Keratinocyte (primary cell): ENCODE results near the gene MIS18A. TPM values are rescaled to one million over a fixed set of nuclear protein-coding genes. Genes with fewer than 3 reads are reported as not detected.

ENCODE experiments used
- DNase-seq: peaks from one replicate; pipeline ENCODE4 v3.0.0-alpha.2; 2011; ENCODE audit warnings: low read depth, missing footprints, low spot score
- FAIRE-seq: peaks from 2 replicates; lab custom pipeline; 2011; peaks lifted over from hg19 to GRCh38; lab: Jason Lieb, UNC
- H2AFZ ChIP-seq: 2 replicates; pipeline ENCODE4 v1.6.0; 2012; ENCODE audit warnings: low read length, control low read depth, inconsistent platforms; ENCODE audit not compliant: control insufficient read depth
- H3K27ac ChIP-seq: 2 replicates; pipeline ENCODE4 v1.5.1; 2011; ENCODE audit warnings: low read length; ENCODE audit not compliant: control insufficient read depth, insufficient read depth
- H3K27me3 ChIP-seq: 3 replicates; pipeline ENCODE4 v1.6.0; 2011; ENCODE audit warnings: low read length; ENCODE audit not compliant: control insufficient read depth, insufficient read depth; ENCODE audit errors: extremely low read depth
- H3K36me3 ChIP-seq, 2 experiments: 2 replicates in 1 of 2; 3 replicates in 1 of 2; pipeline ENCODE4 v1.5.1; 2011; ENCODE audit warnings: low read length in 2 of 2, mild to moderate bottlenecking in 1 of 2; ENCODE audit not compliant: control insufficient read depth in 2 of 2, insufficient read depth in 2 of 2; ENCODE audit errors: extremely low read depth in 1 of 2
- H3K4me1 ChIP-seq: 3 replicates; pipeline ENCODE4 v1.5.1; 2011; ENCODE audit warnings: low read length; ENCODE audit not compliant: control insufficient read depth, insufficient read depth; ENCODE audit errors: extremely low read depth
- H3K4me2 ChIP-seq: 3 replicates; pipeline ENCODE4 v1.6.0; 2011; ENCODE audit warnings: low read depth, low read length; ENCODE audit not compliant: control insufficient read depth, insufficient read depth; ENCODE audit errors: extremely low read depth
- H3K4me3 ChIP-seq, 3 experiments: fragments of 200-600 bp in 1 of 3; sonication (generic) in 1 of 3; 2 replicates in 2 of 3; 3 replicates in 1 of 3; pipeline ENCODE4 v1.5.1; 2011 to 2016; ENCODE audit warnings: low read length in 3 of 3, mild to moderate bottlenecking in 3 of 3, control low read depth in 2 of 3, inconsistent platforms in 1 of 3, low read depth in 1 of 3, mixed read lengths in 1 of 3, mixed run types in 1 of 3, moderate library complexity in 1 of 3; ENCODE audit not compliant: control insufficient read depth in 2 of 3, insufficient read depth in 2 of 3; ENCODE audit errors: extremely low read depth in 1 of 3
- H3K79me2 ChIP-seq: 2 replicates; pipeline ENCODE4 v1.6.0; 2012; ENCODE audit warnings: low read length; ENCODE audit not compliant: control insufficient read depth, insufficient read depth
- H3K9ac ChIP-seq: 3 replicates; pipeline ENCODE4 v1.6.0; 2011; ENCODE audit warnings: low read length; ENCODE audit not compliant: control insufficient read depth, insufficient read depth; ENCODE audit errors: extremely low read depth
- H3K9me1 ChIP-seq: 3 replicates; pipeline ENCODE4 v1.6.0; 2011; ENCODE audit warnings: low read length; ENCODE audit not compliant: control insufficient read depth, insufficient read depth; ENCODE audit errors: extremely low read depth
- H3K9me3 ChIP-seq: 2 replicates; pipeline ENCODE4 v1.5.1; 2012; ENCODE audit warnings: low read depth, low read length; ENCODE audit not compliant: control insufficient read depth
- H4K20me1 ChIP-seq: 3 replicates; pipeline ENCODE4 v1.6.0; 2011; ENCODE audit warnings: low read length; ENCODE audit not compliant: control insufficient read depth, insufficient read depth; ENCODE audit errors: extremely low read depth
- CTCF ChIP-seq, 3 experiments: IDR thresholded peaks in 1 of 3; conservative IDR thresholded peaks in 1 of 3; optimal IDR thresholded peaks in 1 of 3; 2 replicates in 2 of 3; 3 replicates in 1 of 3; pipeline versions ENCODE3 to v1.5.1; 2011; ENCODE audit warnings: low read length in 3 of 3, mild to moderate bottlenecking in 3 of 3, moderate library complexity in 2 of 3, control low read depth in 1 of 3, inconsistent platforms in 1 of 3; ENCODE audit not compliant: insufficient read depth in 2 of 3; ENCODE audit errors: extremely low read depth in 1 of 3
- EZH2 ChIP-seq: IDR thresholded peaks from one replicate; pipeline ENCODE4 v1.6.1; 2012; ENCODE audit warnings: inconsistent platforms, mild to moderate bottlenecking, low read length, moderate library complexity
- dilution Hi-C: fragments of 300-500 bp; cut with MboI; formaldehyde crosslinking; loops from one replicate; pipeline ENCODE4 v1.7.0; 2020; ENCODE audit warnings: low sequenced_read_pairs; ENCODE audit not compliant: extremely low pct_ligation_motif_present
- polyA plus RNA-seq, 5 experiments: library from polyadenylated mRNA; depleted of rRNA in 3 of 5; stranded (reverse) in 3 of 5; stranded (forward) in 1 of 5; unstranded in 1 of 5; fragments of >200 nt; gene quantifications; 1 replicate in 1 of 5; 2 replicates in 3 of 5; 3 replicates in 1 of 5; pipeline versions ENCODE4 v1.2.1 to v1.2.3, GENCODE V29; 2011 to 2012; ENCODE audit warnings: missing spikeins in 2 of 5, low read depth in 1 of 5, low replicate concordance in 1 of 5

MIS18A gene
- polyA plus RNA-seq, 1 donor (not counting 4 experiments of a cell fraction or from before 2014, with no cell fraction given): 12.1 TPM

- no peak for FAIRE-seq
Measured at GRCh38 chr21:32301596-32301995, 22.7 kb upstream of the MIS18A start.

GRCh38 chr21:32300117-32300681 lies 21.4 kb upstream of the MIS18A start:
- Histone ChIP-seq H3K9me1 (no peaks in the 10 kb centered on the region), H4K20me1 (no peaks in the 10 kb centered on the region), H2AFZ (no peak overlapping the region), H3K4me1 (no peaks in the 10 kb centered on the region), H3K36me3 (peaks cover 6 to 17% of the 10 kb centered on the region in 2 experiments), H3K9me3 (no peaks in the 10 kb centered on the region), H3K4me3 (no peak overlapping the region), H3K27ac (no peak overlapping the region), H3K27me3 (no peaks in the 10 kb centered on the region), H3K79me2 (no peaks in the 10 kb centered on the region), H3K9ac (no peak overlapping the region), H3K4me2 (no peak overlapping the region)
- FAIRE-seq: no peak
- no peak for DNase-seq
- dilution Hi-C loops: no loop called here
- TF ChIP-seq CTCF (optimal IDR thresholded peaks at IDR 0.05 in 1 of 3, IDR thresholded peaks at IDR 0.05 in 1 of 3, conservative IDR thresholded peaks at IDR 0.05 in 1 of 3; ENCODE audit: extremely low read depth in 1 of 3, insufficient read depth in 2 of 3, low read length in 3 of 3): no peak
- no peak for TF ChIP-seq EZH2

More at GRCh38 chr21:32301596-32301995, 22.7 kb upstream of the MIS18A start:
- Histone ChIP-seq H3K4me1 (no peaks in the 10 kb centered on the region), H3K9ac (no peak overlapping the region), H2AFZ (no peak overlapping the region), H3K27ac (no peak overlapping the region), H3K9me3 (no peaks in the 10 kb centered on the region), H3K36me3 (peaks cover 8 to 18% of the 10 kb centered on the region in 2 experiments), H3K79me2 (no peaks in the 10 kb centered on the region), H3K4me3 (no peak overlapping the region), H3K9me1 (no peaks in the 10 kb centered on the region), H4K20me1 (no peaks in the 10 kb centered on the region), H3K27me3 (no peaks in the 10 kb centered on the region), H3K4me2 (no peak overlapping the region)
- no peak for DNase-seq
- dilution Hi-C loops: no loop called here
- TF ChIP-seq CTCF (optimal IDR thresholded peaks at IDR 0.05 in 1 of 3, IDR thresholded peaks at IDR 0.05 in 1 of 3, conservative IDR thresholded peaks at IDR 0.05 in 1 of 3; ENCODE audit: extremely low read depth in 1 of 3, insufficient read depth in 2 of 3, low read length in 3 of 3) (no peak), EZH2 (no peak)
